ENCODE measurements around the gene WASHC4.

The WASHC4 gene

DNA sequence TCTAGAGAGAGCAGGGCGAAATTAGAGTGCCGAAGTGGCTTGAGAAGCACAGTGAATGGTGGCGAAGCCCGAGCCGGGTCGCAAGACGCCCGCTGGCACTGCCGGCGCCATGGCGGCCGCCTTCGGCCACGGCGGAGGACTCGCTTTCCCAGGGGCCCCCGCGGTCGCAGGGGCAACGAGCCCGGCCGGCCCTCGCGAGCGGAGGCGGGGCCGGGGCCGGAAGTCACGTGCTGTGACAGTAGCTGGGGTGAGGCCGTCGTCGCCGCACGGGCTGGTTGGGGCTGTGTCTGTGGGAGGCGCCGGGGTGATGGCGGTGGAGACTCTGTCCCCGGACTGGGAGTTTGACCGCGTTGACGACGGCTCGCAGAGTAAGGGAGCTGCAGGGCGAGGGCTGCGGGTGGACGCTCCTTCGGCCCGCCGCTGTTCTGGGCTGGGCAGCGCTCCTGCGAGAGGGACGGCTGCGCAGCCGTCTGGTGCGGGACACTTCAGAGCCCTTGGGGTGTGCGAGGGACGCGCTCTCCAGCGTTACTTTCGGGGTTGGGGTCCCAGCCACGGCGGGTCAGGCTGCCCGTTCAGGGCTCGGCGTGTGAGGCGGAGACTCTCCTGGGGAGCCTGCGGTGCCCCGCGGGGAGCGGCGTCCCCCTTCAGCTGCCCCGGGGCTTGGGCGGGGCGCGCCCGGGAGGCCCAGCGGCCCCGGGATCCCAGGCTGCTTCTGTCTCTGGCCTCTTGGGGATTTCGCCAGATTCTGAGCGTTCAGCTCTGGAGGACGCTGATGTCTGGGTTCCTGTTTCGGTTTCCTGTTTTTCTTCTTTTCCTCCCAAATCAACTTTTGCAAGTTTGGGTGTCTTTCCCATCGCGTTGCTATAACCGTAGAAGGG, at the start of gene WASHC4:
Gene WASHC4, plus strand, starts transcription at position 238 of the 878 bp plus-strand sequence. Its CDS starts 70 bp downstream, at position 308.
- peak; percentile 67 for DNase-seq (ENCODE audit: low read depth, low spot score)

- DNase-seq (ENCODE audit: low read depth, low spot score), result no peak
Observed at GRCh38 chr12:105060715-105061378, 46.7 kb upstream of the WASHC4 start.

DNA sequence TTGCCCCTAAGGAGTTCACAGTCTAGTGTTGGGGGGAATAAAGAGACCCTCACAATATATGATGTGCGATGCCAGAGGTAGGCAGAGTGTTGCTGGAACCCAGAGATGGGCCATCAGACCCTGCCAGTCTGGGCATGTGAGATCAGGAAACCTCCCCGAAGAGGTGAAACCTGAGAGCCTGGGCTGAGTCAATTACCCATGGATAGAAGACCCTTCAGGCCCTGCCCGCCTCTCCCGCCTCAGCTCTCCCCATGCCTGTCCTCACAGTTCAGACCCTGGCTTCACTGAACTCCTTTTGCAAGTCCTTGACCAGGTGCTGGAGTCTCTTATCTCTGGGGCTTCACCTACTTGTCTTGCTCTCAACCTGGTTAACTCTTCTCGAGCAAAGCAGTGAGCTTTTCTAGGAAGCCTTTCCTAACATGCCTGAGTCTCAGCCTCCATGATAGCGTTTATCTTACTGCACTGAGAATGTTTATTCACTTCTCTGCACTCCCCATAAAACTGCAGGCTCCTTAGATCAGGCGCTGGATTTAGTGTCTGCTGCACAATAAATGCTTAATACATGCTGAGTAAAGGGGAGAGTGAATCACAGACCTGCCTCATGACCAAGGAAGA, 42.9 kb upstream of the WASHC4 start:
- DNase-seq (ENCODE audit: low read depth, low spot score), result no peak

GRCh38 chr12:105067511-105068031, 40.0 kb upstream of the WASHC4 start:
- DNase-seq (ENCODE audit: low read depth, low spot score), result no peak

- DNase-seq (ENCODE audit: low read depth, low spot score), result no peak
Observed at GRCh38 chr12:105069936-105070702, 37.4 kb upstream of the WASHC4 start.

GRCh38 chr12:105071981-105072380, 35.5 kb upstream of the WASHC4 start:
- DNase-seq (ENCODE audit: low read depth, low spot score), result no peak

DNA sequence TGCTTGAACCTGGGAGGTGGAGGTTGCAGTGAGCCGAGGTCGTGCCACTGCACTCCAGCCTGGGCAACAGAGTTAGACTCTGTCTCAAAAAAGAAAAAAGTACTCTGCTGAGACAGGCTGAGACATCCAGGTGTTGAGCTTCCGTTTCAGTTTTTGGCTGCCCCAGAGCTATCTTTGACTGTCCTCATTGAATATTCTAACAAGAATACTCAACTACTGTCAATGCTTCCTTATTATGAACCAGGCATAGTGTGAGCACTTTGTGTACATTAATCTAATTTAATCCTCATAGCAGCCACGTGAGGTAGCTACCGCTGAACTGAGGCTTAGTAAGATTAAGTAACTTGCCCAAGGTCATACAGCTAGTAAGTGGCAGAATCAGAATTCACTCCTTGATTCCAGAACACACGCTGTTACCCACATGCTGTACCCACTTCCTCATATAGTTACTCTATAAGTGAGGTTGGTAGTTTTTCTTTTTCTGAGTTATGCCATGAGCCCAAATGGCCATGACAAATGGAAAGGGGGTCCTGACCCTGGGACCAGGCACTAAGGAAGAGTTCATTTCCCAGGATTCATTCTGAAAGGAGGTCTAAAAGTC, 34.5 kb upstream of the WASHC4 start:
- no peak for DNase-seq (ENCODE audit: low read depth, low spot score)

GRCh38 chr12:105076098-105076497, 31.4 kb upstream of the WASHC4 start:
- no peak for DNase-seq (ENCODE audit: low read depth, low spot score)

GRCh38 chr12:105076913-105077312, 30.6 kb upstream of the WASHC4 start:
- DNase-seq (ENCODE audit: low read depth, low spot score), result no peak

DNA sequence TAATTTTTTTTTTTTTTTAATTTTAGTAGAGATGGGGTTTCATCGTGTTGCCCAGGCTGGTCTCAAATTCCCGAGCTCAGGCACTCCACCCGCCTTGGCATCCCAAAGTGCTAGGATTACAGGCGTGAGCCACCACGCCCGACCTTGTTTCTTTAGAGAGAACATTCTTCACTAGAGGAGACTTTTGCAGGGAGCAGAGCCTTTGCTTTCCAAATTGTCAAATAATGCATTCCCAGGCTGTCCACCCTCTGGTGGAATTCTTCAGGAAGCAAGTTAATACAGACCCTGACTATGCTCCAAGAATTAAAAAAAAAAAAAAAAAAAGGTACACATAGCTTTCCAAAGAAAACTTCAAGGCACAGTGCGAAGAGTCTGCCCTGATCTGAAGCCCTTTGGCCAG, 30.1 kb upstream of the WASHC4 start:
- DNase-seq (ENCODE audit: low read depth, low spot score), result no peak

- DNase-seq (ENCODE audit: low read depth, low spot score), result no peak
Observed at GRCh38 chr12:105078712-105079570, 28.6 kb upstream of the WASHC4 start.

- no peak for DNase-seq (ENCODE audit: low read depth, low spot score)
Observed at GRCh38 chr12:105083031-105083430, 24.5 kb upstream of the WASHC4 start.

DNA sequence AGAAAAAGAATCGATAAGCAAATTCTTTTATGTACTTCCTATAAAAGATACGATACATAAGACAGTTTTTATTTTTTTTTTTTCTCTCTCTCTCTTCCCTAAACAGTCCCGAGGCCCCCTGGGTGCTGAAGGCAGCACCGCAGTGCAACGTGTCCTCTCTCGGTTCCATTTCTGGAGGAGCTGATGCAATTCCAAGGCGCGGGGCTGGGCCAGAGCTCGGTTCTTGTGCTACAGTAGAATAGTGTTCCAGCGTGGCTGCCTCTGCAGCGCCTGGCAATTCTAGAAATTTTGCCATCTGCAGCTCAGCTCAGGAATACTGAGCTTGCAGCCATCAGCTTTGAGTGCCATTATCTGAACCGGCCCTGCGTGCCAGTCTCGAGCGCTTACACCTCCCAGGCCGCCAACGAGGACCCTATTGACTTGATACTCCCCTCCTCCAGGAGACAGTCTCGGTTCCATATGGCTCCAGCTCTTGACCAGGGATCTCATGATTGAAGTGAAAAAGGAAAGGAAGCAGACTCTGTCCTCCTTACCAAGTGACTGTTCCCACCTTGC, 23.9 kb upstream of the WASHC4 start:
- DNase-seq (ENCODE audit: low read depth, low spot score), result no peak

GRCh38 chr12:105084251-105085250, 23.0 kb upstream of the WASHC4 start, which contains the start of gene ALDH1L2:
Gene ALDH1L2 (minus strand): TSS chr12:105084458. CDS start chr12:105084436, 22 bp downstream.
- no peak for DNase-seq (ENCODE audit: low read depth, low spot score)

- DNase-seq (ENCODE audit: low read depth, low spot score), result no peak
Observed at GRCh38 chr12:105085501-105085900, 22.0 kb upstream of the WASHC4 start.

- DNase-seq (ENCODE audit: low read depth, low spot score), result no peak
Observed at GRCh38 chr12:105089817-105090216, 17.7 kb upstream of the WASHC4 start.

DNA sequence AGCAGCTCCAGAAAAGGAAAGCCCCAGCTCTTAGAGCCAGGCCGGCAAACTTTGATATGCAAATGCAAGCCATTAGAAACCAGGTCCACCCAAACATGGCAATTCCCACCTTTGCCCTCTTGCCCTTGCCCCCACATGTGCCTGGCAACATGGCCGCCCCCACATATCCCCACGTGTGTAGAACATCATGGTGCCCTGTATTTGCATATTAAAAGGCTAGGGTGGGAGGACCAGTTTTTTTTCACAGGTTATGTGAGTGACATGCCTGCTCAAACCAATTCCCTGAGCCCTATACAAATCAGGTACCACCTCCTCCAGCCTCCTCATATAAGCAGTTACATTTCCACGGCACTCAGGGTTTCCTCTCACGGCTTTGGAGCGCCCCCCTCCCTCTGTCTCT, 17.2 kb upstream of the WASHC4 start:
- no peak for DNase-seq (ENCODE audit: low read depth, low spot score)

DNA sequence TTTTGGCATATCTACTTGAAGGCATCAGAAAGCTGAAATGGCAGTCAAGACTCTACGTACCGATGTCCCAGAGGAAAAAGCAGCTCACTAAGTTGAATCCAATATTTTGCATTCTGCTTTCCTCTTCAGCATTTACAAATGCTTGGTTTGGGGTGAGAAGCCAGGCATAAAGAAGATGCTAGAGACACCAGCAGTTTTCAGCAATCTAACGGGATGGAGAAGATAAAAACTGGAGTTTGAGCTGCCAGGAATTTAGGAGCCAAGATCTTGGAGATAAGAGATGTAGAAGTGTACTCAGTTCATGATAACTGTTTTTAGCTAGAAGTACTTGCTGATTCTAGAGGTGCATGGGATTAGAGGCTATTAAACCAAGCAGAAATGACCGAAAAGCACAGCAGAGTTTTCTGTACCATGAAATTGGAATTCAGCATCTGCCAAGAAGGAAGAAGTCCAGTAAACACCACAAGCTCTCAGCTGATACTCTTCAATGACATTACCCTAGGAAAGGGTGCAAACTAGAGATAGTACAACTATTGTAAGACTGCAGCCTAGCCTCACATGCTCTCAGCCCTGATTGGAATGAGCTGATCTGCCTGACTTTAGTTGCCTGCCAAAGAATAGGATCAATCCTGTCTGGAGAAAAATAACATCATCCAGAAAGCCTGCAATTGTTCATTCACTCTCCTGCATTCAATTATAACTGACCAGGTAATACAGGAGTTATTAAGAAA, 15.9 kb upstream of the WASHC4 start:
- no peak for DNase-seq (ENCODE audit: low read depth, low spot score)
